CD14-positive monocyte (primary cell): ENCODE data around the gene RAB1A. TPM values are rescaled to one million over a fixed set of nuclear protein-coding genes. Genes with fewer than 3 reads are reported as not detected.

Experiments
- DNase-seq, 3 donors: peaks; one replicate each; pipeline ENCODE4 v3.0.0-alpha.2; 2011 to 2022
- H2AFZ ChIP-seq: 2 replicates; pipeline ENCODE4 v1.6.0; 2012; ENCODE audit warnings: mild to moderate bottlenecking, low read depth, low read length, inconsistent platforms; ENCODE audit not compliant: insufficient read depth, poor library complexity, severe bottlenecking
- H3K27ac ChIP-seq, 2 donors: 1 replicate in 1 of 2; 2 replicates in 1 of 2; pipeline ENCODE4 v1.5.1; 2012 to 2013; ENCODE audit warnings: low read length in 2 of 2, control low read depth in 1 of 2, inconsistent platforms in 1 of 2, low read depth in 1 of 2, mild to moderate bottlenecking in 1 of 2
- H3K27me3 ChIP-seq, 2 donors: one replicate each; pipeline versions ENCODE4 v1.6.0 to v1.6.1; 2011 to 2013; ENCODE audit warnings: low read length in 2 of 2; ENCODE audit not compliant: control insufficient read depth in 2 of 2, insufficient read depth in 2 of 2
- H3K36me3 ChIP-seq, 2 donors: replicated peaks in 1 of 2; 1 replicate in 1 of 2; 2 replicates in 1 of 2; pipeline versions ENCODE4 v1.5.1 to v1.6.1; 2012 to 2013; ENCODE audit warnings: low read length in 2 of 2, control low read depth in 1 of 2, inconsistent platforms in 1 of 2, mild to moderate bottlenecking in 1 of 2; ENCODE audit not compliant: insufficient read depth in 2 of 2, control insufficient read depth in 1 of 2
- H3K4me1 ChIP-seq, 2 donors: 1 replicate in 1 of 2; 2 replicates in 1 of 2; pipeline versions ENCODE4 v1.5.1 to v1.6.1; 2012 to 2013; ENCODE audit warnings: low read length in 2 of 2, control low read depth in 1 of 2, inconsistent platforms in 1 of 2, mild to moderate bottlenecking in 1 of 2, moderate library complexity in 1 of 2; ENCODE audit not compliant: insufficient read depth in 2 of 2, control insufficient read depth in 1 of 2
- H3K4me2 ChIP-seq: replicated peaks from 2 replicates; pipeline ENCODE3; 2012; ENCODE audit warnings: low read length, moderate library complexity, mild to moderate bottlenecking; ENCODE audit not compliant: poor library complexity, severe bottlenecking; ENCODE audit errors: extremely low read depth
- H3K4me3 ChIP-seq, 3 experiments: fragments of 200-600 bp in 1 of 3; sonication (generic) in 1 of 3; replicated peaks in 1 of 3; 1 replicate in 2 of 3; 2 replicates in 1 of 3; pipeline ENCODE4 v1.5.1; 2011 to 2013; ENCODE audit warnings: low read length in 3 of 3, mild to moderate bottlenecking in 3 of 3, control low read depth in 2 of 3, low read depth in 2 of 3, inconsistent platforms in 1 of 3, moderate library complexity in 1 of 3
- H3K79me2 ChIP-seq: 2 replicates; pipeline ENCODE4 v1.6.0; 2012; ENCODE audit warnings: mild to moderate bottlenecking, control low read depth, inconsistent platforms, low read length, moderate library complexity; ENCODE audit not compliant: insufficient read depth
- H3K9ac ChIP-seq: 2 replicates; pipeline ENCODE4 v1.6.0; 2017; ENCODE audit warnings: low read length, mild to moderate bottlenecking; ENCODE audit not compliant: insufficient read depth, poor library complexity, severe bottlenecking
- H3K9me3 ChIP-seq, 2 donors: replicated peaks in 1 of 2; 1 replicate in 1 of 2; 2 replicates in 1 of 2; pipeline versions ENCODE4 v1.5.1 to v1.6.1; 2012 to 2013; ENCODE audit warnings: low read length in 2 of 2, control low read depth in 1 of 2; ENCODE audit not compliant: control insufficient read depth in 1 of 2, insufficient read depth in 1 of 2
- H4K20me1 ChIP-seq: 2 replicates; pipeline ENCODE4 v1.6.0; 2012; ENCODE audit warnings: mild to moderate bottlenecking, low read length, control low read depth, moderate library complexity; ENCODE audit not compliant: insufficient read depth
- H3K27ac Mint-ChIP-seq, 7 donors: one replicate each; pipeline ENCODE4 v1.8.0; 2020; ENCODE audit warnings: mild to moderate bottlenecking in 7 of 7, mixed read lengths in 7 of 7, moderate library complexity in 6 of 7, inconsistent platforms in 2 of 7
- H3K27me3 Mint-ChIP-seq, 3 donors: one replicate each; pipeline ENCODE4 v1.8.0; 2021 to 2022; ENCODE audit warnings: low read depth in 3 of 3, mild to moderate bottlenecking in 3 of 3, mixed read lengths in 3 of 3, moderate library complexity in 3 of 3, inconsistent platforms in 1 of 3
- H3K36me3 Mint-ChIP-seq, 2 donors: one replicate each; pipeline ENCODE4 v1.8.0; 2020; ENCODE audit warnings: mixed read lengths in 2 of 2, inconsistent platforms in 1 of 2, mild to moderate bottlenecking in 1 of 2
- H3K4me1 Mint-ChIP-seq: one replicate; pipeline ENCODE4 v1.8.0; 2020; ENCODE audit warnings: mild to moderate bottlenecking, mixed read lengths
- H3K4me3 Mint-ChIP-seq, 2 donors: one replicate each; pipeline ENCODE4 v1.8.0; 2020; ENCODE audit warnings: mild to moderate bottlenecking in 2 of 2, mixed read lengths in 2 of 2, moderate library complexity in 1 of 2
- H3K9me3 Mint-ChIP-seq, 7 donors: one replicate each; pipeline ENCODE4 v1.8.0; 2020 to 2022; ENCODE audit warnings: mixed read lengths in 7 of 7, mild to moderate bottlenecking in 6 of 7, moderate library complexity in 6 of 7, inconsistent platforms in 2 of 7
- CTCF ChIP-seq: fragments of 200-600 bp; IDR thresholded peaks from one replicate; pipeline ENCODE4 v1.8.0; 2022; ENCODE audit warnings: antibody characterized with exemption, mild to moderate bottlenecking
- WGBS: methylation state at CpG from one replicate; pipeline ENCODE4 v1.1.5; 2013; ENCODE audit warnings: missing lambda C conversion rate; ENCODE audit not compliant: insufficient coverage; 5-methylcytosine and 5-hydroxymethylcytosine counted together
- intact Hi-C, 2 donors: fragments of 100-400 bp; cut with micrococcal nuclease; formaldehyde crosslinking; loops; one replicate each; pipeline versions ENCODE4 v1.15.0 to v1.15.1; 2023
- polyA plus RNA-seq, 3 donors: library from polyadenylated mRNA; depleted of rRNA in 1 of 3; unstranded in 2 of 3; stranded (reverse) in 1 of 3; fragments of 300-500 nt in 2 of 3; fragments of >200 nt in 1 of 3; fragmentation: Illumina TruSeq in 2 of 3; gene quantifications; 1 replicate in 2 of 3; 2 replicates in 1 of 3; pipeline ENCODE4 v1.2.3, GENCODE V29; 2012 to 2021

The RAB1A gene
- polyA plus RNA-seq, 3 donors: 106 to 124 (median 110) TPM

- Histone ChIP-seq H3K4me3 (no peak overlapping the region), H3K27me3 (no peaks in the 10 kb centered on the region), H3K27ac (no peak overlapping the region), H3K9me3 (no peaks in the 10 kb centered on the region), H4K20me1 (peaks cover 100% of the 10 kb centered on the region), H3K4me1 (no peaks in the 10 kb centered on the region), H3K36me3 (peaks cover 75 to 95% of the 10 kb centered on the region in 2 donors), H3K4me2 (no peak overlapping the region), H3K79me2 (peaks cover 100% of the 10 kb centered on the region), H3K9ac (no peak overlapping the region), H2AFZ (no peak overlapping the region)
- no CpG with 5 or more reads among the region's 1 CpG for WGBS
- intact Hi-C loops: no loop called here
- H3K27ac Mint-ChIP-seq: no peak overlapping the region
- peaks cover 3% of the 10 kb centered on the region for H3K4me1 Mint-ChIP-seq
- H3K4me3 Mint-ChIP-seq: no peak overlapping the region
- no peaks in the 10 kb centered on the region for H3K27me3 Mint-ChIP-seq
- DNase-seq: no peak
- H3K36me3 Mint-ChIP-seq: peaks cover 73 to 88% of the 10 kb centered on the region in 2 donors
- peaks cover 0 to 5% (median 3%) of the 10 kb centered on the region in 7 donors for H3K9me3 Mint-ChIP-seq
- TF ChIP-seq CTCF: no peak
Measured at GRCh38 chr2:65097844-65098243, 32.1 kb downstream of the RAB1A start.

- no peaks in the 10 kb centered on the region for H3K27me3 Mint-ChIP-seq
- WGBS: 100% methylated on average over 1 of the region's 1 CpG
- no peak overlapping the region for H3K4me3 ChIP-seq
- peaks cover 100% of the 10 kb centered on the region for H4K20me1 ChIP-seq
- H3K9ac ChIP-seq: no peak overlapping the region
- no peak overlapping the region for H3K4me2 ChIP-seq
- peaks cover 3% of the 10 kb centered on the region for H3K4me1 Mint-ChIP-seq
- no peak overlapping the region for H3K4me3 Mint-ChIP-seq
- H3K9me3 Mint-ChIP-seq: peaks cover 0 to 5% (median 3%) of the 10 kb centered on the region in 7 donors
- no peak for DNase-seq
- intact Hi-C loops: no loop called here
- peak overlapping the region in 1 of 2 donors; percentile 15 for H3K27ac ChIP-seq
- no peaks in the 10 kb centered on the region for H3K9me3 ChIP-seq
- H3K27me3 ChIP-seq: no peaks in the 10 kb centered on the region
- peak overlapping the region in 1 of 7 donors; percentile 38 for H3K27ac Mint-ChIP-seq
- H3K79me2 ChIP-seq: peaks cover 100% of the 10 kb centered on the region
- H3K4me1 ChIP-seq: no peaks in the 10 kb centered on the region
- TF ChIP-seq CTCF: no peak
- H3K36me3 Mint-ChIP-seq: peaks cover 75 to 90% of the 10 kb centered on the region in 2 donors
- peaks cover 78 to 96% of the 10 kb centered on the region in 2 donors for H3K36me3 ChIP-seq
- H2AFZ ChIP-seq: no peak overlapping the region
Measured at GRCh38 chr2:65096948-65097347, 33.0 kb downstream of the RAB1A start.
